OCI-LY3 (cell line): ENCODE measurements around the gene PIK3CD.

Experiments used
- EZH2phosphoT487 ChIP-seq: fragments of 200-600 bp; shearing (Covaris generic); IDR thresholded peaks from 2 replicates; pipeline ENCODE4 v1.6.1; 2018; ENCODE audit warnings: antibody characterized with exemption, mixed run types, low read depth
- TF ChIP-seq, protein P1 (sequence below): fragments of 200-600, 300-600 bp; sonication (generic); IDR thresholded peaks from 2 replicates; pipeline ENCODE4 v1.5.1; 2014; ENCODE audit warnings: antibody characterized with exemption, low read length, low read depth

- TF ChIP-seq, protein P1, sequence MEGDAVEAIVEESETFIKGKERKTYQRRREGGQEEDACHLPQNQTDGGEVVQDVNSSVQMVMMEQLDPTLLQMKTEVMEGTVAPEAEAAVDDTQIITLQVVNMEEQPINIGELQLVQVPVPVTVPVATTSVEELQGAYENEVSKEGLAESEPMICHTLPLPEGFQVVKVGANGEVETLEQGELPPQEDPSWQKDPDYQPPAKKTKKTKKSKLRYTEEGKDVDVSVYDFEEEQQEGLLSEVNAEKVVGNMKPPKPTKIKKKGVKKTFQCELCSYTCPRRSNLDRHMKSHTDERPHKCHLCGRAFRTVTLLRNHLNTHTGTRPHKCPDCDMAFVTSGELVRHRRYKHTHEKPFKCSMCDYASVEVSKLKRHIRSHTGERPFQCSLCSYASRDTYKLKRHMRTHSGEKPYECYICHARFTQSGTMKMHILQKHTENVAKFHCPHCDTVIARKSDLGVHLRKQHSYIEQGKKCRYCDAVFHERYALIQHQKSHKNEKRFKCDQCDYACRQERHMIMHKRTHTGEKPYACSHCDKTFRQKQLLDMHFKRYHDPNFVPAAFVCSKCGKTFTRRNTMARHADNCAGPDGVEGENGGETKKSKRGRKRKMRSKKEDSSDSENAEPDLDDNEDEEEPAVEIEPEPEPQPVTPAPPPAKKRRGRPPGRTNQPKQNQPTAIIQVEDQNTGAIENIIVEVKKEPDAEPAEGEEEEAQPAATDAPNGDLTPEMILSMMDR: no peak
- no peak for TF ChIP-seq EZH2phosphoT487
These were observed 32.4 kb upstream of the PIK3CD start for GRCh38 chr1:9618909-9619679.
